ENCODE results near the gene GRAMD1B.

The GRAMD1B gene

GRCh38 chr11:123543797-123544196 is 113.7 kb downstream of the GRAMD1B start:
- no peak overlapping the region for H3K4me3 ChIP-seq (ENCODE audit: low read depth, low read length)
- TF ChIP-seq CTCF (IDR thresholded peaks at IDR 0.05; ENCODE audit: low read depth, low read length): no peak

DNA sequence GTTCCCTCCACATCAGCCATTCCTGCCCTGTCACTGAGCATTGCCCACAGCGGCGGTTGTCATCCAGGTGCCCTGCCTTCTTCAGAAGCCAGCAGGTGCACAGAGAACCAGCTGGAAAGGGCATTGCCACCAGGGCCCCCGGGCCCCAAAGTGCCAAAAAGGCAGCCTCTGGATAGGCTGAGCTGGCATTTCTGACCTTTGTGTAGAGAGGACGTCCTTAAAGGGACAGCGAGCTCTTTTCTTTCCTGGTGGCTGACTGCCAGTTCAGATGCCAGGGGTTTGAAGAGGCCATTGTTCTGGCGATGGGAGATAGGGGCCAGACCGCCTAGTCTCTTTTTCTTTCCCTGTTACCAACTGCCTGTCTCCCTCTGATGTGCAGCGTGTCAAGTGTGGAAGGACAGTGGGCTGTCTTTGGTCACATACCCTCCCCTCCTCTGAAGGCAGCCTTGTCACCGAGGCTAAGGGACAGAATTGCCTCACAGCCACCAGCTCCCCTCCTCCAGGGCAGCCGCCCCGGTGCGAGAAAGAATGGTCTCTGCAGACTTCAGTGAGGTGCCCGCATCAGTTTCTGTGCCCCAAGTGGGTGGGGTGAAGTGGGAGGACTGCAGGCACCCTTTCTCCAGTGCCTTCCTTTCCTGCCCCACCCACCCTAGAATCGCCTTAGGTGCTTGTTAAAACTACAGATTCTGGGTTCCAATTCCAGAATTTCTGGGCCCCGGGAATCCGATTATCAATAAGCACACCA is 114.7 kb downstream of the GRAMD1B start:
- H3K4me3 ChIP-seq (ENCODE audit: low read depth, low read length): no peak overlapping the region
- no peak for TF ChIP-seq CTCF (IDR thresholded peaks at IDR 0.05; ENCODE audit: low read depth, low read length)

DNA sequence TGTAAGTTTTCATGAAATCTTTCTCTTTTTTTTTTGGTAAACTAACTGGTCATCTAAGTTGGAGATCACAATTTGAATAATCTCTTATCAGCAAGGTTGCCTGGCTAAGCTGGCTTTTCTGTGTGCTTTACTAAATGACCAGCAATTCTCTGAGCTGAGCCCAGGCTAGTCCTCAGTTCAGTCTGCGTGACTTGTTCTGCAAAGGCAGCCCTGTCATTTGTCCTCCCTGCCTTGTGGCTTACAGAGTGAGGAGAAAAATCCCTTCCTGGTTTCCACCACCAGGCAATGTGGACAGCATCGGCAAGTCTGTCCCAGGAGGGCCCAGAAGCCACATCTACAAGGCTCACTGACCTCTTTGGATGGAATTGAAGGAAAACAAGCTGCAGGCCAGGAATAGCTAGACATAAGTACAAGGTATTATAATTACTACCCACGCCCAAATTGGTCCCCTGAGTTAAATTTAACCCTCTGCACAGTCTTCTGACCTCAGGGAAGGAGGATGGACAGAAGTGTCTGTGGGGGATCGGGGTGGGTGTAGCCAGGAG is 115.7 kb downstream of the GRAMD1B start:
- no peak overlapping the region for H3K4me3 ChIP-seq (ENCODE audit: low read depth, low read length)
- TF ChIP-seq CTCF (IDR thresholded peaks at IDR 0.05; ENCODE audit: low read depth, low read length): no peak

DNA sequence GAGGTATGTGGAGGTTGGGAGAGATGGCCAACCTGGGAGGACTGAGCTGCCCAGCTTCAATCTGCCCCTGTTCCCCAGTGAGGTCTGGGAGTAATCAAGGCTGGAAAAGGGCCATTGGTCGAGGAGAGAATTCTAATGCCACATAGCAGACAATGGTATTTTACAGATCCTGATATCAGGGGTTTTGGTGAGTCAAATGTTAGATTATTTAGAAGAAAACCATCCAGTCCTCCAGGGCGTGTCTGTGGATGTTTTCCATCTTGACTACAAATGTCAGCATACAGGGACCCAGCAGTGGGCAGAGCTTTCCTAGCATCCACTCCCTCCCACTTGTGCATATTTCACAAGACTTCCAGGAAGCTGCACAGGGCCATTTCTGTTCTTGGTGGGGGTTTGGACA is 116.4 kb downstream of the GRAMD1B start:
- TF ChIP-seq CTCF (IDR thresholded peaks at IDR 0.05; ENCODE audit: low read depth, low read length): no peak
- no peak overlapping the region for H3K4me3 ChIP-seq (ENCODE audit: low read depth, low read length)

DNA sequence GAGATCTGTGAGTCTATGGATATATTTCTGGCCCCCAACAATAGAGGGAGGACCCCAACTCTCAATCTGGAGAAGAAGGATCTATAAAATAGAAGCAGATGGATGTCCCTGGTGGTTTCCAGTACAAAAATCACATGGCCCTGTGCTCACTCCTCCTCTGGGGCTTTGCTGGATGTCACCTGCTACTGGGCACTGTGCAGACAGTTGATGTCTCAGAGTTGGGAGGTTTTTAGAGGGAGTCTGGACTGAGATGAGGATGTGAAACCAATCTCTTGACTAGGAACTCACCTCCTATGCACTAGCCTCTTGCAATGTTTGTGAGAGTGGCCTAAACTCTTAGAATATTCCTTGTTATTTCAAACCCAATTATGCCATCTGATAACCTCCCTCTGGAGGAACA is 117.1 kb downstream of the GRAMD1B start:
- TF ChIP-seq CTCF (IDR thresholded peaks at IDR 0.05; ENCODE audit: low read depth, low read length): no peak
- H3K4me3 ChIP-seq (ENCODE audit: low read depth, low read length): no peak overlapping the region

GRCh38 chr11:123548774-123549173 is 118.7 kb downstream of the GRAMD1B start:
- no peak overlapping the region for H3K4me3 ChIP-seq (ENCODE audit: low read depth, low read length)
- TF ChIP-seq CTCF (IDR thresholded peaks at IDR 0.05; ENCODE audit: low read depth, low read length): no peak

All from WI38 (cell line).